Measurements from ENCODE around the gene ANKEF1.

DNA sequence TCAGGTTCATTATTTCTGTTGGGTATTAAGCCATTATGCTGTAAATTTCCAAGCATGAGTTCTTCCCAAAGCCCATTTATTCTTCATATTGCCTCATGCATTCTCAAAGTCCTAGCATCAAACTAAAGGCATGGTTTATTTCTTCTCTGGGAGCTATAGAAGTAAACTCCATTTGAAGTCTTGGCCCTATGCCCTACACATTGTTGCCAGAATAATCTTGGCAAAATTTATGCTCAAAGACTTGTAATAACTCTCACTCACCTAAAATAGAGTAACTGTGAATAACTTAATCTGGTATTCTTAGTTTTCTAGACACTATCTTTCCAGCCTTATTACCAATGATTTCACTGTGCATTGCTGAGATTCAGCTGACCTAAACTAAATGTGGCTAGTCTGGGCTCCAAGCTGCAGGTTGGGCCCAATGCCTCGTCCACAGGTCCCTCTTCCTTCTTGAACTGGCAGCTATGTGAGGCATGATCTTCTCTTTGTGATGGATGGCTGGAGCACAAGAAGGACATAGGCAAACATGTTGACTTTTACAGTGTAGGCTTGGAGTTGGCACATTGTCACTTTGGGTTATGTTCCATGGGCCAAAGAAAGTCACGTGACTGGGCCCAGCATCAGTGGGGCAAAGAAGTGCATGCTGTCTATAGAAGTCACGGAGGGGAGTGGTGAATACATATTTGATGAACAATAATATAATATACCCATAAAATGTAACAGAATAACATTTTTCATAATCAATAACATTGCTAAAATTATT is 39.1 kb upstream of the ANKEF1 start:
- TF ChIP-seq, protein P1, sequence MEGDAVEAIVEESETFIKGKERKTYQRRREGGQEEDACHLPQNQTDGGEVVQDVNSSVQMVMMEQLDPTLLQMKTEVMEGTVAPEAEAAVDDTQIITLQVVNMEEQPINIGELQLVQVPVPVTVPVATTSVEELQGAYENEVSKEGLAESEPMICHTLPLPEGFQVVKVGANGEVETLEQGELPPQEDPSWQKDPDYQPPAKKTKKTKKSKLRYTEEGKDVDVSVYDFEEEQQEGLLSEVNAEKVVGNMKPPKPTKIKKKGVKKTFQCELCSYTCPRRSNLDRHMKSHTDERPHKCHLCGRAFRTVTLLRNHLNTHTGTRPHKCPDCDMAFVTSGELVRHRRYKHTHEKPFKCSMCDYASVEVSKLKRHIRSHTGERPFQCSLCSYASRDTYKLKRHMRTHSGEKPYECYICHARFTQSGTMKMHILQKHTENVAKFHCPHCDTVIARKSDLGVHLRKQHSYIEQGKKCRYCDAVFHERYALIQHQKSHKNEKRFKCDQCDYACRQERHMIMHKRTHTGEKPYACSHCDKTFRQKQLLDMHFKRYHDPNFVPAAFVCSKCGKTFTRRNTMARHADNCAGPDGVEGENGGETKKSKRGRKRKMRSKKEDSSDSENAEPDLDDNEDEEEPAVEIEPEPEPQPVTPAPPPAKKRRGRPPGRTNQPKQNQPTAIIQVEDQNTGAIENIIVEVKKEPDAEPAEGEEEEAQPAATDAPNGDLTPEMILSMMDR (IDR thresholded peaks at IDR 0.05 in 2 of 3, conservative IDR thresholded peaks at IDR 0.05 in 1 of 3; ENCODE audit: control insufficient read depth in 2 of 3, extremely low read depth in 1 of 3, insufficient read depth in 1 of 3, low read depth in 3 of 3, low read length in 3 of 3), result no peak
- TF ChIP-seq GABPA (IDR thresholded peaks at IDR 0.05; ENCODE audit: low read depth) (no peak), CHD2 (IDR thresholded peaks at IDR 0.05; ENCODE audit: borderline replicate concordance, low read depth, low read length) (no peak), RBBP5 (conservative IDR thresholded peaks at IDR 0.05) (no peak), SP1 (IDR thresholded peaks at IDR 0.05; ENCODE audit: low read depth, low read length) (no peak), CEBPB (IDR thresholded peaks at IDR 0.05; ENCODE audit: borderline replicate concordance in 1 of 2, low read depth in 2 of 2, low read length in 2 of 2) (no peak), MYC (IDR thresholded peaks at IDR 0.05; ENCODE audit: insufficient read depth, insufficient read length, insufficient replicate concordance, low read length, severe bottlenecking) (no peak), KAT2A (conservative IDR thresholded peaks at IDR 0.05; ENCODE audit: control insufficient read depth, low read depth, low read length) (no peak), EZH2 (IDR thresholded peaks at IDR 0.05; ENCODE audit: borderline replicate concordance, control insufficient read depth, low read depth, low read length) (no peak), EP300 (IDR thresholded peaks at IDR 0.05; ENCODE audit: borderline replicate concordance in 1 of 2, control insufficient read depth in 1 of 2, low read depth in 2 of 2, low read length in 2 of 2) (no peak), ZNF274 (IDR thresholded peaks at IDR 0.05; ENCODE audit: insufficient read depth, insufficient read length) (no peak)
- TF ChIP-seq, protein P2, sequence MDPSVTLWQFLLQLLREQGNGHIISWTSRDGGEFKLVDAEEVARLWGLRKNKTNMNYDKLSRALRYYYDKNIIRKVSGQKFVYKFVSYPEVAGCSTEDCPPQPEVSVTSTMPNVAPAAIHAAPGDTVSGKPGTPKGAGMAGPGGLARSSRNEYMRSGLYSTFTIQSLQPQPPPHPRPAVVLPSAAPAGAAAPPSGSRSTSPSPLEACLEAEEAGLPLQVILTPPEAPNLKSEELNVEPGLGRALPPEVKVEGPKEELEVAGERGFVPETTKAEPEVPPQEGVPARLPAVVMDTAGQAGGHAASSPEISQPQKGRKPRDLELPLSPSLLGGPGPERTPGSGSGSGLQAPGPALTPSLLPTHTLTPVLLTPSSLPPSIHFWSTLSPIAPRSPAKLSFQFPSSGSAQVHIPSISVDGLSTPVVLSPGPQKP (IDR thresholded peaks at IDR 0.05; ENCODE audit: low read depth, low read length), result no peak
- TF ChIP-seq, protein P3, sequence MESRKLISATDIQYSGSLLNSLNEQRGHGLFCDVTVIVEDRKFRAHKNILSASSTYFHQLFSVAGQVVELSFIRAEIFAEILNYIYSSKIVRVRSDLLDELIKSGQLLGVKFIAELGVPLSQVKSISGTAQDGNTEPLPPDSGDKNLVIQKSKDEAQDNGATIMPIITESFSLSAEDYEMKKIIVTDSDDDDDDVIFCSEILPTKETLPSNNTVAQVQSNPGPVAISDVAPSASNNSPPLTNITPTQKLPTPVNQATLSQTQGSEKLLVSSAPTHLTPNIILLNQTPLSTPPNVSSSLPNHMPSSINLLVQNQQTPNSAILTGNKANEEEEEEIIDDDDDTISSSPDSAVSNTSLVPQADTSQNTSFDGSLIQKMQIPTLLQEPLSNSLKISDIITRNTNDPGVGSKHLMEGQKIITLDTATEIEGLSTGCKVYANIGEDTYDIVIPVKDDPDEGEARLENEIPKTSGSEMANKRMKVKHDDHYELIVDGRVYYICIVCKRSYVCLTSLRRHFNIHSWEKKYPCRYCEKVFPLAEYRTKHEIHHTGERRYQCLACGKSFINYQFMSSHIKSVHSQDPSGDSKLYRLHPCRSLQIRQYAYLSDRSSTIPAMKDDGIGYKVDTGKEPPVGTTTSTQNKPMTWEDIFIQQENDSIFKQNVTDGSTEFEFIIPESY (IDR thresholded peaks at IDR 0.05), result no peak

All from GM12878 (cell line).